Sigmoid colon (tissue), 7 donors: ENCODE results near the gene TMBIM1. TPM values are rescaled to one million over a fixed set of nuclear protein-coding genes. Genes with fewer than 3 reads are reported as not detected.

Experiments
- DNase-seq: peaks from one replicate; pipeline ENCODE4 v3.0.0-alpha.2; 2019
- H3K27ac ChIP-seq, 4 donors: fragments of 200-600 bp; sonication (generic); one replicate each; pipeline ENCODE4 v1.5.1; 2016 to 2019; ENCODE audit warnings: mild to moderate bottlenecking in 1 of 4
- H3K27me3 ChIP-seq, 3 donors: fragments of 200-600 bp; sonication (generic); one replicate each; pipeline ENCODE4 v1.5.1; 2019; ENCODE audit warnings: mild to moderate bottlenecking in 1 of 3
- H3K36me3 ChIP-seq, 4 donors: fragments of 200-600 bp; sonication (generic); one replicate each; pipeline ENCODE4 v1.5.1; 2016 to 2019
- H3K4me1 ChIP-seq, 4 donors: fragments of 200-600 bp; sonication (generic); one replicate each; pipeline ENCODE4 v1.5.1; 2017 to 2019
- H3K4me3 ChIP-seq, 4 donors: fragments of 200-600 bp; sonication (generic); one replicate each; pipeline ENCODE4 v1.5.1; 2017 to 2019; ENCODE audit warnings: mild to moderate bottlenecking in 2 of 4, moderate library complexity in 1 of 4
- H3K9me3 ChIP-seq, 4 donors: fragments of 200-600 bp in 3 of 4; sonication (generic) in 3 of 4; one replicate each; pipeline versions ENCODE4 v1.5.1 to v1.6.1; 2013 to 2019
- EP300 ChIP-seq, 4 donors: sonication (generic); formaldehyde crosslinking; IDR thresholded peaks; one replicate each; pipeline ENCODE4 v1.6.1; 2017; ENCODE audit warnings: antibody characterized with exemption in 4 of 4
- POLR2A ChIP-seq, 2 donors: fragments of 450-650 bp; IDR thresholded peaks; one replicate each; pipeline ENCODE4 v1.6.1; 2016; ENCODE audit warnings: antibody characterized with exemption in 2 of 2, mild to moderate bottlenecking in 2 of 2, moderate library complexity in 2 of 2
- POLR2AphosphoS5 ChIP-seq, 4 donors: sonication (generic); formaldehyde crosslinking; IDR thresholded peaks; one replicate each; pipeline ENCODE4 v1.6.1; 2017; ENCODE audit warnings: antibody characterized with exemption in 4 of 4
- WGBS, 2 donors: extraction: QIAGEN DNeasy Blood & Tissue Kit; methylation state at CpG; one replicate each; pipeline ENCODE4 v1.1.7; 2013; 5-methylcytosine and 5-hydroxymethylcytosine counted together
- intact Hi-C: fragments of 100-400 bp; cut with DNase I; formaldehyde crosslinking; loops from one replicate; pipeline ENCODE4 v1.15.1; 2023
- polyA plus RNA-seq, 3 donors: library from polyadenylated mRNA; stranded (reverse); fragments of 200-250 nt; gene quantifications; one replicate each; pipeline ENCODE4 v1.2.3, GENCODE V29; 2013
- total RNA-seq, 4 donors: library from RNA; depleted of rRNA; stranded (reverse); fragments of >200 nt; gene quantifications; one replicate each; pipeline ENCODE4 v1.1.0, GENCODE V29; 2016
- TF ChIP-seq, protein P1 (sequence below), 4 experiments: fragments of 450-650 bp in 3 of 4; fragments of 200-600 bp in 1 of 4; IDR thresholded peaks; one replicate each; pipeline ENCODE4 v1.5.1; 2016 to 2019; ENCODE audit warnings: antibody characterized with exemption in 4 of 4, mild to moderate bottlenecking in 3 of 4, moderate library complexity in 2 of 4
- donor health status: healthy with polysubstance abuse.
- donor health status: Bipolar disorder and iron deficiency.
- donor health status: healthy.

The TMBIM1 gene
- total and polyA plus RNA-seq, 7 donors: 90.2 to 204 (median 139) TPM

GRCh38 chr2:218325566-218326160 lies 33.4 kb upstream of the TMBIM1 start:
- intact Hi-C loops: no loop called here
- Histone ChIP-seq H3K36me3 (no peaks in the 10 kb centered on the region), H3K4me1 (peaks cover 0 to 23% (median 16%) of the 10 kb centered on the region in 4 donors), H3K27me3 (no peaks in the 10 kb centered on the region), H3K4me3 (no peak overlapping the region), H3K9me3 (no peaks in the 10 kb centered on the region), H3K27ac (no peak overlapping the region)
- DNase-seq: no peak
- WGBS, 2 donors: 75 to 91% methylated on average over 4 of the region's 4 CpGs
- TF ChIP-seq POLR2A (IDR thresholded peaks at IDR 0.05): no peak
- TF ChIP-seq, protein P1, sequence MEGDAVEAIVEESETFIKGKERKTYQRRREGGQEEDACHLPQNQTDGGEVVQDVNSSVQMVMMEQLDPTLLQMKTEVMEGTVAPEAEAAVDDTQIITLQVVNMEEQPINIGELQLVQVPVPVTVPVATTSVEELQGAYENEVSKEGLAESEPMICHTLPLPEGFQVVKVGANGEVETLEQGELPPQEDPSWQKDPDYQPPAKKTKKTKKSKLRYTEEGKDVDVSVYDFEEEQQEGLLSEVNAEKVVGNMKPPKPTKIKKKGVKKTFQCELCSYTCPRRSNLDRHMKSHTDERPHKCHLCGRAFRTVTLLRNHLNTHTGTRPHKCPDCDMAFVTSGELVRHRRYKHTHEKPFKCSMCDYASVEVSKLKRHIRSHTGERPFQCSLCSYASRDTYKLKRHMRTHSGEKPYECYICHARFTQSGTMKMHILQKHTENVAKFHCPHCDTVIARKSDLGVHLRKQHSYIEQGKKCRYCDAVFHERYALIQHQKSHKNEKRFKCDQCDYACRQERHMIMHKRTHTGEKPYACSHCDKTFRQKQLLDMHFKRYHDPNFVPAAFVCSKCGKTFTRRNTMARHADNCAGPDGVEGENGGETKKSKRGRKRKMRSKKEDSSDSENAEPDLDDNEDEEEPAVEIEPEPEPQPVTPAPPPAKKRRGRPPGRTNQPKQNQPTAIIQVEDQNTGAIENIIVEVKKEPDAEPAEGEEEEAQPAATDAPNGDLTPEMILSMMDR (IDR thresholded peaks at IDR 0.05): no peak
- no peak for TF ChIP-seq EP300 (IDR thresholded peaks at IDR 0.05)
- TF ChIP-seq POLR2AphosphoS5 (IDR thresholded peaks at IDR 0.05): no peak

DNA sequence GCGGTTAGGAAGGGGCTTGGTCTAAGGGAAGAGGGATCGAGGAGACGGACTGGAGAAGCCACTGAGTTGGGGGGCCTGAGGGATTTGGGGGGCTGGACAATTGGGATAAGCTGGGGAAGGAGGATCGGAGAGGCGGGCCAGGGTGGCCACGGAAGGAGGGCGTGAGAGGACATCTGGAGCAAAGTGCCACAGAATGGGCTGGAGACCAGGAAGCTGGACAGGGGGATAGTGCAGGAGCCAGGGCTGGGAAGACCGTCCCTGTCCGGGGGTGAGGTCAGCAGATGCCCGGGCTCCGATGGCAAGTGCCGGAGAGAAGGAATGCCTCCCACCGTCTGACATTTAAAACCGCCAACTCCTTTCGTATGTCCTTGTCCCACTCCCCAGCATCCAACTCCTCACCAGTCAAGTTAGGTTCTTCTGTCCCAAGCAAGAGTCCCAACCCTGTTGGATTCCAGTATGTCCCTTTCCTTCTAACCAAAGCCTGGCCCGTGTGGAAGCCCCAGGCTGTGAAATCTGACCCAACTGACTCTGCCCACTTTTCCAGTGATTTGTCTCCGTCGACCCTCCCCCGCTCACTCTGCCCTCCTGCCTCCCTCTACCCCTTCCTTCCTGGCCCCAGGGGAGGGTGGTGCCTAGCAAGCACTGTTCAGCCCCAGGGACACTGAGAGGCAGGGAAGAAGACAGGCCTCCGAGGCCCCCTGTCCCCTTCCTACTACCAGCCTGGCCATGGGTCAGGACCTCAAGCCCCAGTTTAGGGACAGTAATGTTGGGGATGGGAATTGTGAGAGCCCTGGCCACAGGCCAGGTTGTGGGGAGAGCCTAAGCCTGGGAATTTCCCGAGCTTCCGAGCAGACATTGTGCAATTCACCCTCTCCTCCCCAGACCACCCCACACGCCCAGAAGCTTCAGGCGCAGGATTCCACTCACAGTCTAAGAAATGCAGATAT lies 31.5 kb upstream of the TMBIM1 start:
- no peak for TF ChIP-seq POLR2AphosphoS5 (IDR thresholded peaks at IDR 0.05)
- TF ChIP-seq, protein P1 (IDR thresholded peaks at IDR 0.05): no peak
- TF ChIP-seq POLR2A (IDR thresholded peaks at IDR 0.05): no peak
- TF ChIP-seq EP300 (IDR thresholded peaks at IDR 0.05): no peak
- Histone ChIP-seq H3K36me3 (no peaks in the 10 kb centered on the region), H3K4me1 (peaks cover 0 to 23% (median 16%) of the 10 kb centered on the region in 4 donors), H3K27me3 (no peaks in the 10 kb centered on the region), H3K27ac (peak overlapping the region; percentile 71 to 76 (median 75)), H3K4me3 (peak overlapping the region; percentile 40 to 94 (median 82)), H3K9me3 (no peaks in the 10 kb centered on the region)
- no peak for DNase-seq
- intact Hi-C loops: loop anchor here (2.0 kb wide), 1 partner anchor 45 kb away; no protein-coding TSS in a partner anchor
- 8 to 12% methylated on average over 24 of the region's 24 CpGs for WGBS, 2 donors

- peak; percentile 77 for DNase-seq
- Histone ChIP-seq H3K27me3 (no peaks in the 10 kb centered on the region), H3K4me1 (peaks cover 0 to 23% (median 16%) of the 10 kb centered on the region in 4 donors), H3K9me3 (no peaks in the 10 kb centered on the region), H3K27ac (peak overlapping the region; percentile 71 to 76 (median 75)), H3K4me3 (peak overlapping the region; percentile 40 to 94 (median 82)), H3K36me3 (no peaks in the 10 kb centered on the region)
- TF ChIP-seq, protein P1 (IDR thresholded peaks at IDR 0.05): no peak
- peak in 2 of 4 donors; percentile 4 to 44 for TF ChIP-seq POLR2AphosphoS5 (IDR thresholded peaks at IDR 0.05)
- intact Hi-C loops: loop anchor here (2.0 kb wide), 1 partner anchor 46 kb away; no protein-coding TSS in a partner anchor
- 0 to 1% methylated on average over 69 of the region's 69 CpGs for WGBS, 2 donors
These were observed 30.6 kb upstream of the TMBIM1 start for GRCh38 chr2:218322768-218323525.

GRCh38 chr2:218320704-218321336 lies 28.5 kb upstream of the TMBIM1 start:
- 91 to 94% methylated on average over 3 of the region's 3 CpGs for WGBS, 2 donors
- intact Hi-C loops: no loop called here
- no peak for DNase-seq
- Histone ChIP-seq H3K9me3 (no peaks in the 10 kb centered on the region), H3K4me1 (peaks cover 0 to 23% (median 16%) of the 10 kb centered on the region in 4 donors), H3K36me3 (no peaks in the 10 kb centered on the region), H3K27me3 (no peaks in the 10 kb centered on the region), H3K4me3 (no peak overlapping the region), H3K27ac (no peak overlapping the region)
- TF ChIP-seq POLR2A (IDR thresholded peaks at IDR 0.05) (no peak), EP300 (IDR thresholded peaks at IDR 0.05) (no peak), POLR2AphosphoS5 (IDR thresholded peaks at IDR 0.05) (no peak)
- TF ChIP-seq, protein P1 (IDR thresholded peaks at IDR 0.05): no peak
